ENCODE measurements around the gene ARHGEF7.

The ARHGEF7 gene

DNA sequence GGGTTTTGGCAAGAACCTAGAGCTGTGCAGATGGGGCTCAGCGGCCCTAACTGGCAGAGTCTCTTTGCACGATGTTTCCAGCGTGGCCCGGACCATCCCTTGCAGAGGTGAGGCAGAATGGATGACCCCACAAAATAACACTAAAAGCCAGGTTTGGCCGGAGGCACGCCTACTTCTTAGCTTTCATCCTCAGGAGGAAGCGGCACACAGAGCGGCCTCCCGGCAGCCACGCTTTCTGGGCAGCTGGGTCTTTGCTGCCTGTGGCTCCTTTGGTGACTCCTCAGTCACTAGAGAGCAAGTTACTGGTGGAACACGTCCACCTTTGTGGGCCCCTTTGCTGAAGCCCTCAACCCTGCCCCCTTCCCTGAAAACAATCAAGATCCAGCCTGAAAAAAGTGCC is 230.6 kb downstream of the ARHGEF7 start:
- no peaks in the 10 kb centered on the region for H3K79me2 ChIP-seq (ENCODE audit: insufficient read depth, low read length)
- TF ChIP-seq EZH2phosphoT487 (IDR thresholded peaks at IDR 0.05; ENCODE audit: borderline replicate concordance) (no peak), CTCF (conservative IDR thresholded peaks at IDR 0.05; ENCODE audit: low read length) (no peak)
- H3K4me2 ChIP-seq (ENCODE audit: low read depth, low read length, poor library complexity, severe bottlenecking) = no peak overlapping the region
- no peaks in the 10 kb centered on the region for H3K27me3 ChIP-seq (ENCODE audit: insufficient read depth, low read length, poor library complexity, severe bottlenecking)
- no peaks in the 10 kb centered on the region for H3F3A ChIP-seq (ENCODE audit: low read depth)
- no peak overlapping the region for H3K4me3 ChIP-seq (ENCODE audit: low read length, poor library complexity, severe bottlenecking)
- no peaks in the 10 kb centered on the region for H3K9me2 ChIP-seq (replicated peaks; ENCODE audit: low read depth, low read length)
- no peak overlapping the region for H2AFZ ChIP-seq (ENCODE audit: low read length)
- no peak overlapping the region for H3K9ac ChIP-seq (ENCODE audit: low read depth, low read length, poor library complexity, severe bottlenecking)
- H4K20me1 ChIP-seq (ENCODE audit: insufficient read depth, low read length, poor library complexity, severe bottlenecking) = no peaks in the 10 kb centered on the region
- no peaks in the 10 kb centered on the region for H3K36me3 ChIP-seq (ENCODE audit: insufficient read depth, low read length)
- H3K9me3 ChIP-seq (ENCODE audit: insufficient read depth, low read depth, low read length) = no peaks in the 10 kb centered on the region
- H3K4me1 ChIP-seq (ENCODE audit: insufficient read depth, low read length, poor library complexity, severe bottlenecking) = no peaks in the 10 kb centered on the region

DNA sequence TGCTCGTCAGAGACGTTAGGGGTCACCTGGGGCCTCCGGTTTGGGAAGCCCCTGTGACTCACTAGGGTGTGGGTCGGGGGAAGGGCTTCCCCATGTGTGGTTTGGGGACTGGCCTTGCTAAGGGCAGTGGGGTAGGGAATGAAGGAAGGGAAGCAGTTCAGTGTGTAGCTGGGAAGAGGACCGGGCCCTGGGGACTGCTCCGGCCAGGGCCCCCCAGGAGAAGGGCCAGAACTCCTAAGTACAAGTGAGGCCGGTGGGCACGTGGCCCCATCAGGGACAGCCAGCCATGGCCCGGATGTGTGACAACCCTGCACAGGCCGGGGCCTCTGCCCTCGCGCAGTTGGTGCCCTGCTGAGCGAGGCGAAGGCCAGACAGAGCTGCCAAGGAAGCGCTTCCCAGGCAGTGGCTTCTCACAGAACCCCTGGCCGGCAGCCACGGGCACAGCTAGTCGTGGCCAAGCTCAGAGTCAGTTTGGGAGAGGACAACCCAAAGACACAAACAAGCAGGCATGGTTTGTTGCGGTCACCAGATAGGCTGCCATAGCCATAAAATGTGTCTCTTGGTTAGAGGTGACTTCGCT is 231.1 kb downstream of the ARHGEF7 start:
- H3K27me3 ChIP-seq (ENCODE audit: insufficient read depth, low read length, poor library complexity, severe bottlenecking) = no peaks in the 10 kb centered on the region
- H3K9ac ChIP-seq (ENCODE audit: low read depth, low read length, poor library complexity, severe bottlenecking) = no peak overlapping the region
- no peak overlapping the region for H2AFZ ChIP-seq (ENCODE audit: low read length)
- H3K36me3 ChIP-seq (ENCODE audit: insufficient read depth, low read length) = no peaks in the 10 kb centered on the region
- no peak for TF ChIP-seq EZH2phosphoT487 (IDR thresholded peaks at IDR 0.05; ENCODE audit: borderline replicate concordance)
- no peak for TF ChIP-seq CTCF (conservative IDR thresholded peaks at IDR 0.05; ENCODE audit: low read length)
- no peak overlapping the region for H3K4me2 ChIP-seq (ENCODE audit: low read depth, low read length, poor library complexity, severe bottlenecking)
- no peaks in the 10 kb centered on the region for H3K79me2 ChIP-seq (ENCODE audit: insufficient read depth, low read length)
- H3K4me1 ChIP-seq (ENCODE audit: insufficient read depth, low read length, poor library complexity, severe bottlenecking) = no peaks in the 10 kb centered on the region
- H4K20me1 ChIP-seq (ENCODE audit: insufficient read depth, low read length, poor library complexity, severe bottlenecking) = no peaks in the 10 kb centered on the region
- H3F3A ChIP-seq (ENCODE audit: low read depth) = no peaks in the 10 kb centered on the region
- no peaks in the 10 kb centered on the region for H3K9me3 ChIP-seq (ENCODE audit: insufficient read depth, low read depth, low read length)
- no peak overlapping the region for H3K4me3 ChIP-seq (ENCODE audit: low read length, poor library complexity, severe bottlenecking)
- no peaks in the 10 kb centered on the region for H3K9me2 ChIP-seq (replicated peaks; ENCODE audit: low read depth, low read length)

DNA sequence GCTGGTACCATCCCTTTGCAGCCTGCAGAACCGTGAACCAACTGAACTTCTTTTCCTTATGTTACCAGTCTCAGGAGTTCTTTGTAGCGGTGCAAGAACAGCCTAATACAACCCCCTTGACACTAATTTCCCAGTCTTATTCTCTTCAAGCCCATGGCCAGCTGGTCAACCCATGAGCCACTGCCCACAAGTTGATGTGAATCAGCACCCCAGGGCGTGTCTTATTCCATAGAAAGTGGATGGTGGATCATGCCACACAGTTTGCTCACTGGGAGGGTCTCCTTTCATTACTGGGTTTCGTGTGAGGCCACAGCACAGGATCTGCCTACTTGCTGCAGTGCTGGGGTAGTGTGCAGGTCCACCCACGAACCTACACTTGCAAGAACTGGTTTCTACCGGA is 232.3 kb downstream of the ARHGEF7 start:
- no peaks in the 10 kb centered on the region for H3K9me2 ChIP-seq (replicated peaks; ENCODE audit: low read depth, low read length)
- H3K27me3 ChIP-seq (ENCODE audit: insufficient read depth, low read length, poor library complexity, severe bottlenecking) = no peaks in the 10 kb centered on the region
- no peak for TF ChIP-seq EZH2phosphoT487 (IDR thresholded peaks at IDR 0.05; ENCODE audit: borderline replicate concordance)
- H2AFZ ChIP-seq (ENCODE audit: low read length) = no peak overlapping the region
- H3K36me3 ChIP-seq (ENCODE audit: insufficient read depth, low read length) = no peaks in the 10 kb centered on the region
- no peak overlapping the region for H3K9ac ChIP-seq (ENCODE audit: low read depth, low read length, poor library complexity, severe bottlenecking)
- H3K4me2 ChIP-seq (ENCODE audit: low read depth, low read length, poor library complexity, severe bottlenecking) = no peak overlapping the region
- no peak overlapping the region for H3K4me3 ChIP-seq (ENCODE audit: low read length, poor library complexity, severe bottlenecking)
- H3K4me1 ChIP-seq (ENCODE audit: insufficient read depth, low read length, poor library complexity, severe bottlenecking) = no peaks in the 10 kb centered on the region
- H3F3A ChIP-seq (ENCODE audit: low read depth) = no peaks in the 10 kb centered on the region
- H4K20me1 ChIP-seq (ENCODE audit: insufficient read depth, low read length, poor library complexity, severe bottlenecking) = no peaks in the 10 kb centered on the region
- no peaks in the 10 kb centered on the region for H3K79me2 ChIP-seq (ENCODE audit: insufficient read depth, low read length)
- H3K9me3 ChIP-seq (ENCODE audit: insufficient read depth, low read depth, low read length) = no peaks in the 10 kb centered on the region; the same call in 1 of the 2 replicates

GRCh38 chr13:111353508-111353907 is 238.4 kb downstream of the ARHGEF7 start:
- Histone ChIP-seq H3K79me2 (ENCODE audit: insufficient read depth, low read length) (no peaks in the 10 kb centered on the region), H3K27me3 (ENCODE audit: insufficient read depth, low read length, poor library complexity, severe bottlenecking) (no peaks in the 10 kb centered on the region)
- TF ChIP-seq EZH2phosphoT487 (IDR thresholded peaks at IDR 0.05; ENCODE audit: borderline replicate concordance) (no peak), CTCF (conservative IDR thresholded peaks at IDR 0.05; ENCODE audit: low read length) (no peak)

More at GRCh38 chr13:111353508-111353907, 238.4 kb downstream of the ARHGEF7 start:
- Histone ChIP-seq H3K4me2 (ENCODE audit: low read depth, low read length, poor library complexity, severe bottlenecking) (no peak overlapping the region), H3K9me3 (ENCODE audit: insufficient read depth, low read depth, low read length) (no peaks in the 10 kb centered on the region; the same call in 1 of the 2 replicates), H3F3A (ENCODE audit: low read depth) (no peaks in the 10 kb centered on the region), H4K20me1 (ENCODE audit: insufficient read depth, low read length, poor library complexity, severe bottlenecking) (no peaks in the 10 kb centered on the region), H3K4me1 (ENCODE audit: insufficient read depth, low read length, poor library complexity, severe bottlenecking) (no peaks in the 10 kb centered on the region), H3K36me3 (ENCODE audit: insufficient read depth, low read length) (no peaks in the 10 kb centered on the region), H2AFZ (ENCODE audit: low read length) (no peak overlapping the region), H3K9ac (ENCODE audit: low read depth, low read length, poor library complexity, severe bottlenecking) (no peak overlapping the region), H3K4me3 (ENCODE audit: low read length, poor library complexity, severe bottlenecking) (no peak overlapping the region), H3K9me2 (replicated peaks; ENCODE audit: low read depth, low read length) (no peaks in the 10 kb centered on the region)
